ENCODE data around the gene CLCN3. TPM values are rescaled to one million over a fixed set of nuclear protein-coding genes. Genes with fewer than 3 reads are reported as not detected.

Gene CLCN3
- total RNA-seq, 1 experiment from 2014 or later = 42.1 TPM

- no peak for TF ChIP-seq CTCF (IDR thresholded peaks at IDR 0.05; ENCODE audit: insufficient read depth in 1 of 2, low read depth in 1 of 2, low read length in 1 of 2, severe bottlenecking in 1 of 2, unreplicated experiment in 1 of 2)
- Histone ChIP-seq H3K27me3 (replicated peaks; ENCODE audit: control insufficient read depth, insufficient read depth, low read length) (no peaks in the 10 kb centered on the region), H3K36me3 (ENCODE audit: control insufficient read depth, insufficient read depth, low read length) (no peaks in the 10 kb centered on the region), H3K9me3 (no peaks in the 10 kb centered on the region), H3K4me1 (peaks cover 20% of the 10 kb centered on the region), H3K4me3 (ENCODE audit: low read depth, low read length) (0 out of 2 replicates have a peak overlapping the region, but pooled peaks have one; percentile 9)
- Mint-ChIP-seq H3K9me3 (ENCODE audit: unreplicated experiment) (no peaks in the 10 kb centered on the region), H3K27ac (ENCODE audit: unreplicated experiment) (peak overlapping the region; percentile 98), H3K27me3 (ENCODE audit: insufficient read depth, unreplicated experiment) (no peaks in the 10 kb centered on the region), H3K36me3 (ENCODE audit: insufficient read depth, unreplicated experiment) (peaks cover 9% of the 10 kb centered on the region), H3K4me3 (ENCODE audit: unreplicated experiment) (peak overlapping the region; percentile 84), H3K4me1 (ENCODE audit: low read depth, unreplicated experiment) (peaks cover 6% of the 10 kb centered on the region)
- TSS peak; percentile 99 for BruUV-seq (replicated peaks)
- no peak for DNase-seq
- ChIA-PET CTCF (interaction anchor here (1.0 kb wide), 1 partner anchor 40 kb away, joined by 4 read pairs; no protein-coding TSS in a partner anchor), POLR2A (interaction anchor here (1.2 to 3.2 kb wide), 3 partner anchors 39 to 649 kb away, joined by 4 to 19 read pairs (median 4); partner anchors contain the start of genes CBR4, CLCN3 and NEK1)
- intact Hi-C loops (cut with micrococcal nuclease; ENCODE audit: unreplicated experiment) = no loop called here
Observed at GRCh38 chr4:169658975-169659715, 38.8 kb downstream of the CLCN3 start.

GRCh38 chr4:169659716-169660670, 39.6 kb downstream of the CLCN3 start:
- Mint-ChIP-seq H3K27me3 (ENCODE audit: insufficient read depth, unreplicated experiment) (no peaks in the 10 kb centered on the region), H3K4me1 (ENCODE audit: low read depth, unreplicated experiment) (peaks cover 7% of the 10 kb centered on the region), H3K4me3 (ENCODE audit: unreplicated experiment) (peak overlapping the region; percentile 84), H3K36me3 (ENCODE audit: insufficient read depth, unreplicated experiment) (peaks cover 9% of the 10 kb centered on the region), H3K9me3 (ENCODE audit: unreplicated experiment) (no peaks in the 10 kb centered on the region), H3K27ac (ENCODE audit: unreplicated experiment) (peak overlapping the region; percentile 98)
- no TSS peak for BruUV-seq (replicated peaks)
- Histone ChIP-seq H3K9me3 (no peaks in the 10 kb centered on the region), H3K4me3 (ENCODE audit: low read depth, low read length) (peak overlapping the region; percentile 42), H3K36me3 (ENCODE audit: control insufficient read depth, insufficient read depth, low read length) (no peaks in the 10 kb centered on the region), H3K4me1 (peaks cover 25% of the 10 kb centered on the region), H3K27me3 (replicated peaks; ENCODE audit: control insufficient read depth, insufficient read depth, low read length) (no peaks in the 10 kb centered on the region)
- CTCF ChIA-PET = interaction anchor here (0.6 to 1.0 kb wide), 3 partner anchors 41 to 164 kb away, joined by 3 to 4 read pairs (median 3); no protein-coding TSS in a partner anchor
- POLR2A ChIA-PET = interaction anchor here (1.2 to 3.2 kb wide), 3 partner anchors 40 to 650 kb away, joined by 4 to 19 read pairs (median 4); partner anchors contain the start of genes CBR4, CLCN3 and NEK1
- no peak for TF ChIP-seq CTCF (IDR thresholded peaks at IDR 0.05; ENCODE audit: insufficient read depth in 1 of 2, low read depth in 1 of 2, low read length in 1 of 2, severe bottlenecking in 1 of 2, unreplicated experiment in 1 of 2)
- intact Hi-C loops (cut with micrococcal nuclease; ENCODE audit: unreplicated experiment) = loop anchor here (1.0 to 2.0 kb wide), 3 partner anchors 25 to 47 kb away; partner anchors contain the start of genes CLCN3 and NEK1
- peak; percentile 90 for DNase-seq

GRCh38 chr4:169660929-169661328, 40.6 kb downstream of the CLCN3 start:
- H3K36me3 ChIP-seq (ENCODE audit: control insufficient read depth, insufficient read depth, low read length) = no peaks in the 10 kb centered on the region
- intact Hi-C loops (cut with micrococcal nuclease; ENCODE audit: unreplicated experiment) = loop anchor here (1.0 to 2.0 kb wide), 3 partner anchors 26 to 48 kb away; partner anchors contain the start of genes CLCN3 and NEK1
- H3K4me3 ChIP-seq (ENCODE audit: low read depth, low read length) = no peak overlapping the region; the same call in 1 of the 2 replicates
- H3K27me3 ChIP-seq (replicated peaks; ENCODE audit: control insufficient read depth, insufficient read depth, low read length) = no peaks in the 10 kb centered on the region
- TF ChIP-seq CTCF (IDR thresholded peaks at IDR 0.05; ENCODE audit: insufficient read depth in 1 of 2, low read depth in 1 of 2, low read length in 1 of 2, severe bottlenecking in 1 of 2, unreplicated experiment in 1 of 2) = no peak
- POLR2A ChIA-PET = interaction anchor here (3.2 kb wide), 1 partner anchor 41 kb away, joined by 19 read pairs; the partner anchor contains the start of gene CLCN3
- peaks cover 31% of the 10 kb centered on the region for H3K4me1 ChIP-seq
- no peaks in the 10 kb centered on the region for H3K27me3 Mint-ChIP-seq (ENCODE audit: insufficient read depth, unreplicated experiment)
- H3K4me1 Mint-ChIP-seq (ENCODE audit: low read depth, unreplicated experiment) = peaks cover 14% of the 10 kb centered on the region
- CTCF ChIA-PET = no interaction called here
- no peak for DNase-seq
- peak overlapping the region; percentile 84 for H3K4me3 Mint-ChIP-seq (ENCODE audit: unreplicated experiment)
- no peaks in the 10 kb centered on the region for H3K9me3 ChIP-seq
- H3K9me3 Mint-ChIP-seq (ENCODE audit: unreplicated experiment) = no peaks in the 10 kb centered on the region
- BruUV-seq (replicated peaks) = no TSS peak
- H3K27ac Mint-ChIP-seq (ENCODE audit: unreplicated experiment) = no peak overlapping the region
- H3K36me3 Mint-ChIP-seq (ENCODE audit: insufficient read depth, unreplicated experiment) = peaks cover 9% of the 10 kb centered on the region

All from Caco-2 (cell line).